Glutamatergic neuron (in vitro differentiated cells): ENCODE results near the gene XRCC1. TPM values are rescaled to one million over a fixed set of nuclear protein-coding genes. Genes with fewer than 3 reads are reported as not detected.

Experiments
- DNase-seq: peaks from one replicate; pipeline ENCODE4 v3.0.0; 2022
- H3K27ac Mint-ChIP-seq: one replicate; pipeline ENCODE4 v1.8.0; 2020; ENCODE audit warnings: mild to moderate bottlenecking, mixed read lengths, inconsistent platforms; ENCODE audit not compliant: unreplicated experiment
- H3K27me3 Mint-ChIP-seq: one replicate; pipeline ENCODE4 v1.8.0; 2020; ENCODE audit warnings: mild to moderate bottlenecking, moderate library complexity, mixed read lengths, inconsistent platforms; ENCODE audit not compliant: unreplicated experiment
- H3K36me3 Mint-ChIP-seq: one replicate; pipeline ENCODE4 v1.8.0; 2020; ENCODE audit warnings: mild to moderate bottlenecking, mixed read lengths, inconsistent platforms; ENCODE audit not compliant: unreplicated experiment
- H3K4me1 Mint-ChIP-seq: one replicate; pipeline ENCODE4 v1.8.0; 2020; ENCODE audit warnings: mild to moderate bottlenecking, low read depth, mixed read lengths, inconsistent platforms; ENCODE audit not compliant: unreplicated experiment
- H3K4me3 Mint-ChIP-seq: one replicate; pipeline ENCODE4 v1.8.0; 2020; ENCODE audit warnings: mild to moderate bottlenecking, mixed read lengths, inconsistent platforms; ENCODE audit not compliant: unreplicated experiment
- H3K9me3 Mint-ChIP-seq: one replicate; pipeline ENCODE4 v1.8.0; 2020; ENCODE audit warnings: mild to moderate bottlenecking, moderate library complexity, mixed read lengths, inconsistent platforms; ENCODE audit not compliant: unreplicated experiment
- CTCF ChIP-seq: fragments of 200-600 bp; sonication (generic); IDR thresholded peaks from one replicate; pipeline ENCODE4 v1.5.0; 2021; ENCODE audit not compliant: partially characterized antibody, unreplicated experiment
- total RNA-seq: library from RNA; stranded (reverse); fragmentation: NEBNext Ultra II Directional; extraction: Animal tissue kit (Norgen Biotek cat#: 25700); gene quantifications from one replicate; pipeline ENCODE4 v1.2.1, GENCODE V29; 2021; ENCODE audit not compliant: unreplicated experiment

XRCC1 gene
- total RNA-seq, 1 donor from 2014 or later: 39.5 TPM

GRCh38 chr19:43563816-43564457, 11.4 kb downstream of the XRCC1 start:
- TF ChIP-seq CTCF: no peak
- Mint-ChIP-seq H3K9me3 (no peaks in the 10 kb centered on the region), H3K27me3 (no peaks in the 10 kb centered on the region), H3K36me3 (peaks cover 4% of the 10 kb centered on the region), H3K27ac (no peak overlapping the region), H3K4me1 (peaks cover 14% of the 10 kb centered on the region), H3K4me3 (no peak overlapping the region)
- DNase-seq: no peak

- H3K27me3 Mint-ChIP-seq: no peaks in the 10 kb centered on the region
- DNase-seq: no peak
- no peak overlapping the region for H3K4me3 Mint-ChIP-seq
- H3K36me3 Mint-ChIP-seq: peaks cover 4% of the 10 kb centered on the region
- peaks cover 14% of the 10 kb centered on the region for H3K4me1 Mint-ChIP-seq
- TF ChIP-seq CTCF: no peak
- H3K27ac Mint-ChIP-seq: no peak overlapping the region
- H3K9me3 Mint-ChIP-seq: no peaks in the 10 kb centered on the region
These were observed 12.6 kb downstream of the XRCC1 start for GRCh38 chr19:43562698-43563241.

- peaks cover 4% of the 10 kb centered on the region for H3K36me3 Mint-ChIP-seq
- H3K9me3 Mint-ChIP-seq: no peaks in the 10 kb centered on the region
- no peak for TF ChIP-seq CTCF
- no peak overlapping the region for H3K27ac Mint-ChIP-seq
- H3K27me3 Mint-ChIP-seq: no peaks in the 10 kb centered on the region
- no peak overlapping the region for H3K4me3 Mint-ChIP-seq
- DNase-seq: no peak
- H3K4me1 Mint-ChIP-seq: peaks cover 14% of the 10 kb centered on the region
These were observed 13.1 kb downstream of the XRCC1 start for GRCh38 chr19:43562226-43562697.

GRCh38 chr19:43561139-43561970, 14.0 kb downstream of the XRCC1 start:
- Mint-ChIP-seq H3K4me3 (peak overlapping the region; percentile 13), H3K36me3 (peaks cover 4% of the 10 kb centered on the region), H3K27me3 (no peaks in the 10 kb centered on the region), H3K27ac (peak overlapping the region; percentile 43), H3K4me1 (peaks cover 14% of the 10 kb centered on the region), H3K9me3 (no peaks in the 10 kb centered on the region)
- DNase-seq: no peak
- TF ChIP-seq CTCF: no peak
